ENCODE measurements around the gene TNFSF13.

Gene TNFSF13, protein sequence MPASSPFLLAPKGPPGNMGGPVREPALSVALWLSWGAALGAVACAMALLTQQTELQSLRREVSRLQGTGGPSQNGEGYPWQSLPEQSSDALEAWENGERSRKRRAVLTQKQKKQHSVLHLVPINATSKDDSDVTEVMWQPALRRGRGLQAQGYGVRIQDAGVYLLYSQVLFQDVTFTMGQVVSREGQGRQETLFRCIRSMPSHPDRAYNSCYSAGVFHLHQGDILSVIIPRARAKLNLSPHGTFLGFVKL

GRCh38 chr17:7558544-7559319 lies at the start of gene TNFSF13:
TNFSF13 (plus strand) TSS chr17:7558750; CDS start chr17:7559040, 290 bp downstream.
- H3K9me3 Mint-ChIP-seq, result no peaks in the 10 kb centered on the region
- peak within 1 kb of the TSS; percentile 97 for H3K27ac Mint-ChIP-seq
- peaks cover 12 to 20% of the 10 kb centered on the region in 2 donors for H3K36me3 Mint-ChIP-seq
- H3K4me3 Mint-ChIP-seq, result peak within 1 kb of the TSS; percentile 93 to 98
- H3K27me3 Mint-ChIP-seq, result no peaks in the 10 kb centered on the region
- H3K4me1 Mint-ChIP-seq, result peaks cover 59 to 76% of the 10 kb centered on the region in 2 donors
- DNase-seq (no peak), ATAC-seq (replicated peaks) (no peak)

GRCh38 chr17:7508846-7509245 lies 49.7 kb upstream of the TNFSF13 start:
- H3K9me3 Mint-ChIP-seq, result no peaks in the 10 kb centered on the region
- H3K27ac Mint-ChIP-seq, result no peak overlapping the region
- H3K27me3 Mint-ChIP-seq, result no peaks in the 10 kb centered on the region
- ATAC-seq (replicated peaks) (no peak), DNase-seq (no peak)
- no peak overlapping the region for H3K4me3 Mint-ChIP-seq
- peaks cover 58 to 65% of the 10 kb centered on the region in 2 donors for H3K36me3 Mint-ChIP-seq
- H3K4me1 Mint-ChIP-seq, result peaks cover 5 to 12% of the 10 kb centered on the region in 2 donors

DNA sequence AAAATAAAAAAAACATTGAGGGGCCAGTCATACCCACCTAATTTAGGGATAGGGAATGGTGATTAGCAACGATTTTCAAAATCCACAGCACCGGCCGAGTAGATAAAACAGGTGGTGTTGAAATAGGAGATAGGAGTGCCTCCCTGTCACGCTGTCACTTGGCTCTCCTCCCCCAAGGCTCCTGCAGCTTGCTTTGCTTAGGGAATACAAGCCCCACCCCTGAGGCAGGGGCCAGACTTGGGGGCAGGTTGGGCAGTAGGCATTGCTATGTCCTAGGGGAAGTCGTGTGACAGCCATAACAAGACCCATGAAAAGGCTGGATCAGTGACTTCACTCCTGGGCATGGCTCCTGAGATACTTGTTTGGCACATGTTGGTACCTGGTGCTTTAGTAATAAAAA lies 48.6 kb upstream of the TNFSF13 start:
- no peak for ATAC-seq (replicated peaks)
- Mint-ChIP-seq H3K27me3 (no peaks in the 10 kb centered on the region), H3K9me3 (no peaks in the 10 kb centered on the region), H3K4me3 (no peak overlapping the region), H3K27ac (no peak overlapping the region), H3K4me1 (peaks cover 8 to 16% of the 10 kb centered on the region in 2 donors), H3K36me3 (peaks cover 56 to 64% of the 10 kb centered on the region in 2 donors)
- DNase-seq, result no peak

DNA sequence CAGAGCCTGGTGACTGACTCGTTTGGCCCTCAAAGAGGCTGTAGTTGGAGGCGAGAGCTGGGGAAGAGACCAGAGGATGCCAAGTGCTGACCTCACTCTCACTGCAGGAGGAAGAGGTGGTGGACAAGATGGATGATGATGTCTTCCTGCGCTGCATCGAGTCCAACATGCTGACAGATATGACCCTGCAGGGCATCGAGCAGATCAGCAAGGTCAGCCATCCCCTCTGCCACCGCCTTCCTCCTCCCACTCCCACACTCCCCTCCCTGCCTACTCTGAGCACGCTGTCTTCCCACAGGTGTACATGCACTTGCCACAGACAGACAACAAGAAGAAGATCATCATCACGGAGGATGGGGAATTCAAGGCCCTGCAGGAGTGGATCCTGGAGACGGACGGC lies 47.4 kb upstream of the TNFSF13 start:
- peaks cover 54 to 63% of the 10 kb centered on the region in 2 donors for H3K36me3 Mint-ChIP-seq
- peaks cover 8 to 16% of the 10 kb centered on the region in 2 donors for H3K4me1 Mint-ChIP-seq
- H3K27me3 Mint-ChIP-seq, result no peaks in the 10 kb centered on the region
- H3K27ac Mint-ChIP-seq, result peak overlapping the region; percentile 70
- no peaks in the 10 kb centered on the region for H3K9me3 Mint-ChIP-seq
- H3K4me3 Mint-ChIP-seq, result no peak overlapping the region
- ATAC-seq (replicated peaks) (no peak), DNase-seq (no peak)

- H3K27me3 Mint-ChIP-seq, result no peaks in the 10 kb centered on the region
Observed at GRCh38 chr17:7512105-7512504, 46.4 kb upstream of the TNFSF13 start.

DNA sequence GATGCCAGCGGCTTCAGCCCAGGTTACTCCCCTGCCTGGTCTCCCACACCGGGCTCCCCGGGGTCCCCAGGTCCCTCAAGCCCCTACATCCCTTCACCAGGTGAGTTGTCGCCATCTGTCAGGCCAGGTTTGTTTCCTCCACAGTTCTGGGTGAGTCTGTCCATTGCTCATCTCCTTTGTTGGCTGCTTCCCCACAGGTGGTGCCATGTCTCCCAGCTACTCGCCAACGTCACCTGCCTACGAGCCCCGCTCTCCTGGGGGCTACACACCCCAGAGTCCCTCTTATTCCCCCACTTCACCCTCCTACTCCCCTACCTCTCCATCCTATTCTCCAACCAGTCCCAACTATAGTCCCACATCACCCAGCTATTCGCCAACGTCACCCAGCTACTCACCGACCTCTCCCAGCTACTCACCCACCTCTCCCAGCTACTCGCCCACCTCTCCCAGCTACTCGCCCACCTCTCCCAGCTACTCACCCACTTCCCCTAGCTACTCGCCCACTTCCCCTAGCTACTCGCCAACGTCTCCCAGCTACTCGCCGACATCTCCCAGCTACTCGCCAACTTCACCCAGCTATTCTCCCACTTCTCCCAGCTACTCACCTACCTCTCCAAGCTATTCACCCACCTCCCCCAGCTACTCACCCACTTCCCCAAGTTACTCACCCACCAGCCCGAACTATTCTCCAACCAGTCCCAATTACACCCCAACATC lies 45.6 kb upstream of the TNFSF13 start:
- DNase-seq, result no peak
- peak overlapping the region; percentile 20 for H3K27ac Mint-ChIP-seq
- H3K9me3 Mint-ChIP-seq, result no peaks in the 10 kb centered on the region
- H3K4me1 Mint-ChIP-seq, result peaks cover 8 to 16% of the 10 kb centered on the region in 2 donors
- peaks cover 48 to 57% of the 10 kb centered on the region in 2 donors for H3K36me3 Mint-ChIP-seq
- no peak for ATAC-seq (replicated peaks)
- H3K4me3 Mint-ChIP-seq, result no peak overlapping the region
- H3K27me3 Mint-ChIP-seq, result no peaks in the 10 kb centered on the region

More at GRCh38 chr17:7512105-7512504, 46.4 kb upstream of the TNFSF13 start:
- Mint-ChIP-seq H3K4me1 (peaks cover 8 to 16% of the 10 kb centered on the region in 2 donors), H3K9me3 (no peaks in the 10 kb centered on the region), H3K4me3 (no peak overlapping the region), H3K36me3 (peaks cover 50 to 57% of the 10 kb centered on the region in 2 donors), H3K27ac (no peak overlapping the region)
- ATAC-seq (replicated peaks) (no peak), DNase-seq (no peak)

DNA sequence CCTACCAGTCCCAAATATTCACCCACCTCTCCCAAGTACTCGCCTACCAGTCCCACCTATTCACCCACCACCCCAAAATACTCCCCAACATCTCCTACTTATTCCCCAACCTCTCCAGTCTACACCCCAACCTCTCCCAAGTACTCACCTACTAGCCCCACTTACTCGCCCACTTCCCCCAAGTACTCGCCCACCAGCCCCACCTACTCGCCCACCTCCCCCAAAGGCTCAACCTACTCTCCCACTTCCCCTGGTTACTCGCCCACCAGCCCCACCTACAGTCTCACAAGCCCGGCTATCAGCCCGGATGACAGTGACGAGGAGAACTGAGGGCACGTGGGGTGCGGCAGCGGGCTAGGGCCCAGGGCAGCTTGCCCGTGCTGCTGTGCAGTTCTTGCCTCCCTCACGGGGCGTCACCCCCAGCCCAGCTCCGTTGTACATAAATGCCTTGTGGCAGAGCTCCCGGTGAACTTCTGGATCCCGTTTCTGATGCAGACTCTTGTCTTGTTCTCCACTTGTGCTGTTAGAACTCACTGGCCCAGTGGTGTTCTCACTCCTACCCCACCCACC lies 44.6 kb upstream of the TNFSF13 start:
- DNase-seq (no peak), ATAC-seq (replicated peaks) (no peak)
- Mint-ChIP-seq H3K36me3 (peaks cover 39 to 50% of the 10 kb centered on the region in 2 donors), H3K4me3 (no peak overlapping the region), H3K9me3 (no peaks in the 10 kb centered on the region), H3K4me1 (peaks cover 8 to 16% of the 10 kb centered on the region in 2 donors), H3K27ac (peak overlapping the region; percentile 31), H3K27me3 (no peaks in the 10 kb centered on the region)

- no peak for DNase-seq
- Mint-ChIP-seq H3K27me3 (no peaks in the 10 kb centered on the region), H3K27ac (no peak overlapping the region)
Observed at GRCh38 chr17:7515911-7516610, 42.5 kb upstream of the TNFSF13 start.

DNA sequence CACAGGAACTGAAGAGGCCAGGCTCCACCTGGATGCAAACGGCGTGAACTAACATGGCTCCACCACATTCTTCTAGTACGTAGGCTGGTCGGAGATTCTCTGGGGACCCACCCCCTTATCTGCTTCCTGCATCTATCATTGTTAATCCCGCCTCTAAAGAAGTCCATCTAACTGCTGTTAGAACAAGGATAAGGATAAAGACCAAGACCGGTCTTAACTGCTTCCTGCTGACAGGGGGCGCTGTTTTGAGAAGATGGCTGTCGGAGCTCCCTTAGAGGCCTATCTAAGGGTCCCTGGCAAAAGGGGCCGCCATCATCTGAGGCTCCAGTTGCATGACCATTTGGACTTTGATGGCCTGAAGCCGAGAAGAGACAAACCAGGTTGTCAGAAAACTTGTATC lies 35.5 kb upstream of the TNFSF13 start:
- ATAC-seq (replicated peaks) (peak; percentile 51 to 59), DNase-seq (no peak)
- Mint-ChIP-seq H3K36me3 (peaks cover 4 to 6% of the 10 kb centered on the region in 2 donors), H3K27ac (no peak overlapping the region), H3K4me3 (no peak overlapping the region), H3K9me3 (peaks cover 0 to 3% of the 10 kb centered on the region in 2 donors), H3K27me3 (no peaks in the 10 kb centered on the region), H3K4me1 (peaks cover 4 to 7% of the 10 kb centered on the region in 2 donors)

More at GRCh38 chr17:7515911-7516610, 42.5 kb upstream of the TNFSF13 start:
- Mint-ChIP-seq H3K36me3 (peaks cover 28 to 36% of the 10 kb centered on the region in 2 donors), H3K4me1 (peaks cover 8 to 16% of the 10 kb centered on the region in 2 donors), H3K4me3 (no peak overlapping the region), H3K9me3 (no peaks in the 10 kb centered on the region)
- no peak for ATAC-seq (replicated peaks)

GRCh38 chr17:7528842-7529241 lies 29.7 kb upstream of the TNFSF13 start:
- Mint-ChIP-seq H3K4me1 (no peaks in the 10 kb centered on the region), H3K27me3 (no peaks in the 10 kb centered on the region), H3K9me3 (peaks cover 8 to 9% of the 10 kb centered on the region in 2 donors), H3K4me3 (no peak overlapping the region), H3K27ac (no peak overlapping the region), H3K36me3 (peaks cover 10 to 11% of the 10 kb centered on the region in 2 donors)
- ATAC-seq (replicated peaks) (no peak), DNase-seq (no peak)

GRCh38 chr17:7530023-7530900 lies 28.3 kb upstream of the TNFSF13 start:
- peaks cover 0 to 3% of the 10 kb centered on the region in 2 donors for H3K27me3 Mint-ChIP-seq
- DNase-seq (no peak), ATAC-seq (replicated peaks) (no peak)
- H3K36me3 Mint-ChIP-seq, result peaks cover 10 to 11% of the 10 kb centered on the region in 2 donors
- peaks cover 8 to 9% of the 10 kb centered on the region in 2 donors for H3K9me3 Mint-ChIP-seq
- no peak overlapping the region for H3K4me3 Mint-ChIP-seq
- no peak overlapping the region for H3K27ac Mint-ChIP-seq
- no peaks in the 10 kb centered on the region for H3K4me1 Mint-ChIP-seq

DNA sequence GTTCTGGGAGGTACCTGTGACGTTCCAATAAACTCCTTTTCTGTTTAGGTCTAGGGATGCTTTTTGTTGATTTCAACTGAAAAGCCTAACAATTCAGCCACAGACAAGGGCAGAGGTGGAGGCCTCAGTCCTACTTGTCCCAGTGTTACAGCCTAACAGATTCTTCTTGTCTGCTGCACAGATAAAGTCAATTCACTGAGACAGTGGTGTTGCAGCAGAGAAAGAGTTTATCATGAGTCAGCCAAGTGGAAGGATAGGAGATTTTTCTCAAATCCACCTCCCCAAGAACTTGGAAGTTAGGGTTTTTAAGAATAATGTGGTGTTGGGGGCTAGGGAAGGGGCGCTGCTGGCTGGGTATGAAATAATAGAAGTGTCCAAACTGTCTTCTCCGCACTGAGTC lies 20.5 kb upstream of the TNFSF13 start:
- Mint-ChIP-seq H3K9me3 (peaks cover 0 to 9% of the 10 kb centered on the region in 2 donors), H3K4me1 (peaks cover 0 to 8% of the 10 kb centered on the region in 2 donors), H3K27ac (no peak overlapping the region), H3K27me3 (peaks cover 7 to 13% of the 10 kb centered on the region in 2 donors), H3K4me3 (no peak overlapping the region), H3K36me3 (no peaks in the 10 kb centered on the region)
- DNase-seq, result no peak
- no peak for ATAC-seq (replicated peaks)

All from stimulated activated naive B cell treated with anti-CD40 and anti-IgM and Interleukin-4, amounts not matched to agents 10 μg/mL and 1 μg/mL and 100 μg/mL, for 72 hours (primary cell).